GM12865 (cell line): ENCODE results near the gene CACNB4.

Source experiments
- DNase-seq: peaks from one replicate; pipeline ENCODE4 v3.0.0; 2010; ENCODE audit warnings: low read depth
- H3K4me3 ChIP-seq: 2 replicates; pipeline ENCODE4 v1.5.1; 2011; ENCODE audit warnings: mild to moderate bottlenecking, low read depth, low read length, control low read depth
- TF ChIP-seq, protein P1 (sequence below): IDR thresholded peaks from 2 replicates; pipeline ENCODE4 v1.5.1; 2011; ENCODE audit warnings: low read length, control low read depth, low read depth, inconsistent platforms; ENCODE audit not compliant: insufficient read depth; ENCODE audit errors: missing control alignments

CACNB4 gene

DNA sequence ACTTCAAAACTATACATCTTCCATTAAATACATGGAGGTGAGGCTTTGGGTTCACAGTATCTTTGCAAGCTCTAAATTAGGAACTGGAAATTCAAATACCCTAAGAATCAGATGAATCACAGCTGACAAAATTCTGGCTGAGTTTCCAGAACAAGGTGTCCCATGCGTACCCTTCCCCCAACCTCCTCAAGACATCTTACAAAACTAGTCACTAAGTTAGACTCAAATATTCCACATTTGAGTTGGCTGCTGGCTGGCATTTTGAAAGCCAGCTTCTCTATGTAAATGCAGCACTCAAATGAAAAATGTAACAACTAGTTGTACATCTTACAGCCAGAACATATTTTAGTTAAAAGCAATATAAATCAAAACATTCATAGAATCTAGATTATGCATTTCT, 139.6 kb downstream of the CACNB4 start:
- no peak overlapping the region for H3K4me3 ChIP-seq
- TF ChIP-seq, protein P1, sequence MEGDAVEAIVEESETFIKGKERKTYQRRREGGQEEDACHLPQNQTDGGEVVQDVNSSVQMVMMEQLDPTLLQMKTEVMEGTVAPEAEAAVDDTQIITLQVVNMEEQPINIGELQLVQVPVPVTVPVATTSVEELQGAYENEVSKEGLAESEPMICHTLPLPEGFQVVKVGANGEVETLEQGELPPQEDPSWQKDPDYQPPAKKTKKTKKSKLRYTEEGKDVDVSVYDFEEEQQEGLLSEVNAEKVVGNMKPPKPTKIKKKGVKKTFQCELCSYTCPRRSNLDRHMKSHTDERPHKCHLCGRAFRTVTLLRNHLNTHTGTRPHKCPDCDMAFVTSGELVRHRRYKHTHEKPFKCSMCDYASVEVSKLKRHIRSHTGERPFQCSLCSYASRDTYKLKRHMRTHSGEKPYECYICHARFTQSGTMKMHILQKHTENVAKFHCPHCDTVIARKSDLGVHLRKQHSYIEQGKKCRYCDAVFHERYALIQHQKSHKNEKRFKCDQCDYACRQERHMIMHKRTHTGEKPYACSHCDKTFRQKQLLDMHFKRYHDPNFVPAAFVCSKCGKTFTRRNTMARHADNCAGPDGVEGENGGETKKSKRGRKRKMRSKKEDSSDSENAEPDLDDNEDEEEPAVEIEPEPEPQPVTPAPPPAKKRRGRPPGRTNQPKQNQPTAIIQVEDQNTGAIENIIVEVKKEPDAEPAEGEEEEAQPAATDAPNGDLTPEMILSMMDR, result no peak
- DNase-seq, result no peak

GRCh38 chr2:151953467-151953866, 145.4 kb downstream of the CACNB4 start:
- TF ChIP-seq, protein P1, result no peak

GRCh38 chr2:151952691-151953456, 146.0 kb downstream of the CACNB4 start:
- no peak for DNase-seq
- no peak overlapping the region for H3K4me3 ChIP-seq
- TF ChIP-seq, protein P1, result no peak

More at GRCh38 chr2:151953467-151953866, 145.4 kb downstream of the CACNB4 start:
- no peak for DNase-seq
- no peak overlapping the region for H3K4me3 ChIP-seq

GRCh38 chr2:151947813-151948165, 151.1 kb downstream of the CACNB4 start:
- TF ChIP-seq, protein P1, result no peak
- no peak overlapping the region for H3K4me3 ChIP-seq
- peak; percentile 16 for DNase-seq

DNA sequence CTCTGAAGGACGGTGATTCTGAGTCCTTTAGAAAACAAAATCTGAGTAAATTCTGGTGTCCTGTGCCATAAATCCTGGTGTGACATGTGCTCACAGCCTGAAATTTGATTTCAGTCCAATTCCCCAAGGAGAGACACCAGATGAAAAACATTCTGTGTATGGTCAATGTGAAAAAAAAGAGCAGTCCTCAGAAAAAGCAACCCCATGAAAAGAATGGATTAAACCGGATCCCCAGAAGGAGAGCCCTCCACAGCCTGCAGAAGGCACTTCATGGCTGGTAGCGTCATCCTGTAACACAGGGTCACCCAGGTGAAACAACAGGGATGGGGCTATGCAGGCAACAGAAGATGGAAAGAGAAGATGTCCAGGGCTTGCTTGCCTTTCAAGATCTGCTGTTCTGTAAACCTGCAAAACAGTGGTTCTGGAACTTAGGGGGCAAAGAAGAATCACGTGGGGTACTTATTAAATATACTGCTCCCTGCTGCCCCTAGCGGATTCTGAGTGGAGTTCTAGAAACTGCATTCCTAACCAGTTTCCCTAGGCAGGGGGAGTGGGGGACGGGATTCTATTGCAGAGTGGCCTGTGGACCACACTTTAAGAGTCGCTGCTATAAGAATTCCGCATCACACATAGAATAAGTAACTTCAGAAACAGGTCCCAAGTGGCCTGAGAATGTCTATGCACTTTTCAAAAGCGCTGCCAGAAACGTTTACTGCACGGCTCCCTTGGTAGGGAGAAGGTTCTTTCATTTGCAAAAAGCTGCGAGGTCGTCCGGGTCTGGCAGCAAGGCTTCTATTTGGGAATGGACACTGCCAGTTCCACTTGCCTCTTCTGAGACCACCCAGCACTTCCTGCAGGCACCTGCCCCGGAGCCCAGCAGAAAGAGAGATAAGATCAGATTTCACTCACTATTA, 151.7 kb downstream of the CACNB4 start:
- TF ChIP-seq, protein P1, result peak; percentile 58
- H3K4me3 ChIP-seq, result no peak overlapping the region
- peak; percentile 47 for DNase-seq

GRCh38 chr2:151946250-151946884, 152.5 kb downstream of the CACNB4 start:
- no peak for DNase-seq
- TF ChIP-seq, protein P1, result no peak

More at GRCh38 chr2:151946250-151946884, 152.5 kb downstream of the CACNB4 start:
- H3K4me3 ChIP-seq, result no peak overlapping the region
